ENCODE data around the gene IBA57.

GRCh38 chr1:228150120-228150460 lies 15.5 kb upstream of the IBA57 start:
- TF ChIP-seq EZH2 (IDR thresholded peaks at IDR 0.05; ENCODE audit: borderline replicate concordance) (no peak), CTCF (IDR thresholded peaks at IDR 0.05; ENCODE audit: poor library complexity) (no peak), EZH2phosphoT487 (IDR thresholded peaks at IDR 0.05; ENCODE audit: low read depth, severe bottlenecking, unreplicated experiment) (no peak)
